Measurements from ENCODE around the gene FHOD3.
"Not testable (repeated sequence)": the region's sequence is repeated elsewhere in the genome, so short reads cannot be mapped to it uniquely, and the experiment has no call there.

FHOD3 gene

DNA sequence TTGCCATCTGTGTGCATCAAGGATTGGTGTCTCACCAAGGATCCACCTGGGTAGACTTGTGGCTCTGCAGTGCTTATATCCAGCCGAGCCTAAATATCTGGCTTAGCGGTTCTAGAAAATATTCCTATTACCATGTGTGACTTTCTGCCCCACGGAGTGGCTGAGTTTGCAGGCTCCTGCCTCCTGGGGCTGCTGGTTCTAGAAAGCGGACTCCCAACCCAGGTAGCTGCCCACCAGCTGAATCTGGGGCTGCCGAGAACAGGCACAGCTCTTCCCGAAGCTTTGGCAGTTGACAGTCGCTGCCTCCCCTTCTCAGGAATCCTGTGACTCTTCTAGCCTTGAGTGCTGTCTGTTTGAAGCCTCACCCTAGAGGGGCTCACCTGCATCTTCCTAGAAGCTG lies 426.7 kb downstream of the FHOD3 start:
- no peak for DNase-seq

GRCh38 chr18:36724591-36725001 lies 427.1 kb downstream of the FHOD3 start:
- no peak for DNase-seq

GRCh38 chr18:36728345-36728744 lies 430.8 kb downstream of the FHOD3 start:
- no peak for DNase-seq

DNA sequence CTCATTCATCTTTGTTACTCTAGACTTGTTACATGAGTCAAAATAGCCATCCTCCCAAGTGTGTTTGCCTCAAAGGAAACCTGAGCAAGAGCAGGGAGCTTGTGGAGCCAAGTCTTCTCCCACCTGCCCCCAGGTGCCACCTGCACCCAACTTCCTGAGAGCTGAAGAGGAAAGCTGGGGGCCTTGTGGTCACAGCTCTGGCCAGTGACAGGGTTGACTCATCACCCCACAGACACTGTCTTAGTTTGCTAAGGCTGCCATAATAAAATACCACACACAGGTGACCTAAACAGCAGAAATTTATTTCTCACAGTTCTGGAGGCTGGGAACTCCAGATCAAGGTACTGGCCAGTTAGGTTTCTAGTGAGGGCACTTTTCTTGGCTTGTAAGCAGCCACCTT lies 431.7 kb downstream of the FHOD3 start:
- DNase-seq, result no peak

DNA sequence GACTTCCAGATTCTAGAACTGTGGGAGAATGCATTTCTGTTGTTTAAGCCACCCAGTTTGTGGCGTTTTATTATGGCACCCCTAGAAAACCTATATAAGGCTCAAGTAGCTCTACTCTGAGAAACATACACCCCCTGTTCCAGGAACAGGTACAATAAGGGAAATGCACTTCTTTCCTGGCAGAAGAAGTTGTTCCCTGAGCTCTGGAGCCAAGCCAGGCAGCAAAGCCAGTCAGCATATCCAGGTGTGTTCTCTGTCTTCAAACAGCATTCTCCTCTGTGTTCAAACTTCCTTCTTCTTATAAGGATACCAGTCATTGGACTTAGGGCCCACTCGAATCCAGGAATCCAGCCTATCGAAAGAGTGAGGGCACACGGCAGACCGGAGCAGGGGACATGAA lies 434.8 kb downstream of the FHOD3 start:
- DNase-seq, result no peak

GRCh38 chr18:36733150-36733549 lies 435.6 kb downstream of the FHOD3 start:
- no peak for DNase-seq

GRCh38 chr18:36734596-36734995 lies 437.1 kb downstream of the FHOD3 start:
- DNase-seq, result no peak

- DNase-seq, result no peak
Measured at GRCh38 chr18:36735130-36735529, 437.6 kb downstream of the FHOD3 start.

- DNase-seq, result no peak
Measured at GRCh38 chr18:36736094-36736493, 438.6 kb downstream of the FHOD3 start.

DNA sequence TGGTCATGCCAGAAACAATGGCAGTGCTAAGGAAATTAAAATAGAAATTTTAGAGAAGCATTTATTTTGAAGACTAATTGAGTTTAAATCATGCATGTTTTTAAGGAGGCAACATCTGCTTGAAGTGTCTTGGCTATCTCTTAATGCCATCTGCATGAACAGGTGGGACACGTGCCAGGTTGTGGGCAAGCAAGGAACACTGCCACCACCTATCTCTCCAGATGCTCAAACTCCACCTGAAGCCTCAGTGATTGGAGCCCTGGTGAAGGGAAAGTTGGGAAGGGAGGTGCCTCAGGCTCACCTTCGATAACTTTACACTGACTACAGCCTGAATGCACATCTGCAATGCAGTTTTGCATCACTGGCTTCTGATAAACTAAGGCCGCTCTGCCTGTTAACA lies 439.8 kb downstream of the FHOD3 start:
- no peak for DNase-seq

DNA sequence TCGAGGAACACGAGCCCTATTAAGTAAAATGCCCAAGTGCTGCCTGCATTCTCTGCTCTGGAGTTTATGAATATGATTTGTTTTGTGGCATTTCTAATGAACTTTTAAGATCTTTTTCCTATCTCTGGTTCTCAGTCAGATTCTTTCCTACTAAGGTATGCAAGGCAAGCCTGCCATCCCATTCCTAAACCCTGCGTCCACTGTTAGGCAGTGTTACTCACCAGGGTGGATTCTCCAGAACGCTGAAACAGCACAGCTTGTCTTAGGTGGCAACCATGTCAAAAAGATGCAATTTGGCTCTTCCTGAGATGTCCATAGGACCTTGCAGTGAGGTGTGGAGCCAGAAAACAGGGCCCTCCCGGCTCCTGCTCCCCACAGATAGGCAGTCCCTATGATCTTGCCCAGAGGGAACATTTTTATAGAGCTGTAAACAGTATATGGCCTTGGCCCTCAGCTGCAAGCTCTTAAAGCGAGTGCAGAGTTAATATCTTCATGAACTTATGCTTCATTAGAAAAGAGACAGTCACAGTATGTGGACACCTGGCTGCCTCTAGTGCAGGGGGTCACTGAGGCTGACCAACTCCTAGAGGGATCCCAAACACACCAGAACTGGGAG lies 446.9 kb downstream of the FHOD3 start:
- no peak for DNase-seq

- DNase-seq, result no peak
Measured at GRCh38 chr18:36745219-36745975, 447.9 kb downstream of the FHOD3 start.

DNA sequence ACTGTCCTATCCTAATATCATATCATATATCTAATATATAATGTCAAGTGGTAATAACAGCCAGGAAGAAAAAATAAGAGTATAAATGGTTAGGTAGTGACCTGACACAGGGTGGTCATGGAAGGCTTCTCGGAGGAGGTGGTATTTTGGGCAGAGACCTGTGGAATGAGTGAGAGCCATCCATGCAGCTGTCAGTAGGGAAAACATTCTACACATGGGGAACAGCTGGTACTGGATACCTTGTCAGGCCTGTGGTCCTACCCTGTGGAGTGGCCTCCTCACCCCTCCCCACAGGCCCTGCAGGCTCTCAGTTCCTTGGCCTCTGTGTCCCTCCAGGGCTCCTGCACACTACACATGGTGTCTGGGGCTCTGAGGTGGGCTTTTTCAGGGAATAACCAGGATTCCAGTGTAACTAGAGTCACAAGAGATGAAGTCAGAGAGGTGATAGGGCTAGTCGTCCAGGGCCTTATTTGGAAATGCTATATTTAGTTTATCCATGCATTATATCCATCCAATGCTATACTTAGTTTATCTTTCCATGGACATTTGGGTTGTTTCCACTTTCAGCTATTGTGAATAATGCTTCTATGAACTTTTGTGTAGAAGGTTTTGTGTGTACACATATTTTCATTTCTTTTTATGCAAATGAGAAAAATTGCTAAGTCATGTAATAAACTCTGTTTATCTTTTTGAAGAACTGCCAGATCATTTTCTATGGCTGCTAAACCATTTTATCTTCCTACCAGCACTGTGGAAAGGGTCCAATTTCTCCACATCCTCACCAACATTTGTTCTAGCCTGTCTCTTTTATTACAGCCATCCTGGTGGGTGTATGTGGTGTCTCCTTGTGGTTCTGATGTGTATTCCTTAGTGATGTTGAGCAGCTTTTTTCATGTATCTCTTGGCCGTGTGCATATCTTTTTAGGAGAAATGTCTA lies 455.7 kb downstream of the FHOD3 start:
- no peak for DNase-seq

DNA sequence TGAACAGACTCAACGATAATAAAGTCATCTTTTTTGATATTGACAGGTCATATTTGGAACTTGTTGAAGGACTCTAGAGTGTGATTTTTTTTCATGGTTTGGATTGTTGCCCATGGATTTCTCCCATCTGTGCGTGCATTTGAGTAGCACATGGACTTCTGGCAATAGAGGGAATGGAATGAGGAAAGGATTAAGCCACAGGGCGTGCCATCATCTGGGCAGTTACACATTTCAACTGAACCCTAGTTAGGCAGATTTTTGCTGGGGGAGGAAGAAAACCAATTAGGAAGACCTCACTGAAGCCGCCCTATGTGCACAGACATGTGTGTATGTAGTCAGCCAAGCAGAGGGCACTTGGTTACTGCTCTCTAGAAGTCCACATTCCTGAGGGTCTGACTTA lies 458.7 kb downstream of the FHOD3 start:
- no peak for DNase-seq

- peak; percentile 30 for DNase-seq
Measured at GRCh38 chr18:36757081-36757480, 459.6 kb downstream of the FHOD3 start.

- DNase-seq, result no peak
Measured at GRCh38 chr18:36757991-36758390, 460.5 kb downstream of the FHOD3 start.

DNA sequence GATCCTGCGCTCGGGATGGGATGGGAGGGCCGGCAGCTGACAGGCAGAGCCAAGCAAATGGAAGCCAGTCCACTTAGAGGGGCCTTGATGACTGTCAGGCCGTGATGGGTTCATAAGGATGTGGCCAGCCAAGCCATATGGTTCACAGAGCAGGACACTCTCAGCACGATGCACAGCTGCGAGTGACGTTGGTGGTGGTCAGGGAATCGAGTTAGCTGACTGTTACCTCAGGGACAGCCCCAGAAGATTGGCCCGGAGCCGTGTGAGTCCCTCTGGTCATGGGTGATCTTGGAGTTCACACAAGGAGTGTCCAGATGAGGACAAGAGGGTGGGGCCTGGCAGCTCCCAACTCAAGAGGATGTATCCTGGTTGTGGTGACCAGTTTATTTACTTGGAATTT lies 461.1 kb downstream of the FHOD3 start:
- no peak for DNase-seq

DNA sequence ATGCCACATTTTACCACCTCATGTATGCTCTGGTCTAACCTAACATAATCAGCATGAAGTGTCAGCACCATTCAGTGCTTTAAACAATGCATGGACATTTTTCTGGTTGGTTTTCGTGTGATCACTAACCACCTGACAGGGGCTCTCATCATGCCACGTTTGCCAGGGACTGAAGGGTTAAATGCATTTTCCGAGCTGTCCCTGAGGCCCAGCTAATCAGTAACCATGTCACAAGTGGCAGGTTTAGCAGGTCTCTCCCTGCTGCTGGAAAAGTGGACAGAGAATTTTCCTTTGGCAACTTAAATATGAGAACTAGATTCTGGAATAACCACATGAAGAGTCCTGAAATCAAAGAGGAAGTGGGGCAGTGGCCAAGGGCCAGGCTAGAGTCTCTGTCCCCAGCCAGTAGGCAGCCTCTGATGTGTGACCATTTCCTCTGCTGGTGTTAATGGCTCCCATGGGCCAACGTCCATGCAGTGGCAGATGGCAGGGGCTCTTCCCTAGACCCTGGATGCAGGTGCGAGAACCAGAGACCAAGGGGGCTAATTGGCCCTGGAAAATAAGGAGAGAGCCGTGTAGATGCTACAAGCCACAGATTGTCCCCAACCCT lies 461.8 kb downstream of the FHOD3 start:
- DNase-seq, result no peak

GRCh38 chr18:36760598-36760997 lies 463.1 kb downstream of the FHOD3 start:
- DNase-seq, result no peak

GRCh38 chr18:36761186-36761698 lies 463.7 kb downstream of the FHOD3 start:
- no peak for DNase-seq

DNA sequence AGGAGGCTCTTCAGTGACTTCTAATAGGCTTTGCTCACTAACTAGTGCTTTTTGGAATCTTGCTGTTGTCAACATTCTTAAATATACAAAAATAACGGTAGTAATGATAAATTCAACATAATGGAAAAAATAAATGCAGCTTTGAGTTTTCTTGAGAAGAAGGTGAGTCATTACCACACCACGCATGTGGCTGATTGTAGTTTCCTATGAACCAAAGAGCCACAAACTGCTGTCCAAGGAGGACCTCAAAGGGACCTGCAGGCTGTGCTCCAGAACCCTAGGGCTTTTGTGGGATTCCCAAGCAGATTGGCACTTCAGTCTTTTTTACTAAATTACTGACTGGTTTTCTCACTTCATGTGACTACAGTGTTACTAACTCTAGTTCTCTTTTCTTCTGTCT lies 464.6 kb downstream of the FHOD3 start:
- no peak for DNase-seq

DNA sequence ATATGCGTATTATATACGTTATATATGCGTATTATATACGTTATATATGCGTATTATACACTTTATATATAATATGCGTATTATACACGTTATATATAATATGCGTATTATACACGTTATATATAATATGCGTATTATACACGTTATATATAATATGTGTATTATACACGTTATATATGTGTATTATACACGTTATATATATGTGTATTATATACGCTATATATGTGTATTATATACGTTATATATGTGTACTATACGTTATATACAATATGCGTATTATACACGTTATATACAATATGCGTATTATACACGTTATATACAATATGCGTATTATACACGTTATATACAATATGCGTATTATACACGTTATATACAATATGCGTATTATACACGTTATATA lies 465.5 kb downstream of the FHOD3 start:
- not testable (repeated sequence) for DNase-seq

DNA sequence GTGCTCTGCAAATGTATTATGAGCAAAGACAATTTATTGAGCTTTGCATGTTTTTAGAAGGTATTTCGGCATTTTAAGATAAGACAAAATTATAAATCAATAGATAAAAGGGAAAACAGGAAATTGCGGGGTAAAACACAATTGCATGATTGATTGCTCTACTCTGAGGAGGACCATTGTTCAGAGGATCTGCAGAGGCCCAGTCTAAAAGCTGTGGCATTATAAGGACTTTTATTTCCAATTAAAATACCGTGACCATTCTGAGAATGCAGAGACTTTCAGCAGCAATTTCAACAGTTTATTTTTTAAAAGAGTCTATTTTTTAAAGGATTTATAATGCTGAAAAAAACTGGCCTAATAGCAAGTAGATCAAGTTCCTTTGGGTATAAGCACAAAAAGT lies 469.3 kb downstream of the FHOD3 start:
- no peak for DNase-seq
